H9 (cell line): ENCODE measurements around the gene CBLN3. TPM values are rescaled to one million over a fixed set of nuclear protein-coding genes. Genes with fewer than 3 reads are reported as not detected.

Experiments used
- DNase-seq: peaks from one replicate; pipeline ENCODE4 v3.0.0-alpha.2; 2017
- H2AFZ ChIP-seq: one replicate; pipeline ENCODE4 v1.6.1; 2013; ENCODE audit warnings: mild to moderate bottlenecking, low read length, control low read depth, moderate library complexity
- H2AK5ac ChIP-seq: 2 replicates; pipeline ENCODE4 v1.6.1; 2013; ENCODE audit warnings: low read length, control low read depth, mixed read lengths; ENCODE audit not compliant: insufficient read length
- H2BK120ac ChIP-seq: one replicate; pipeline ENCODE4 v1.6.1; 2013; ENCODE audit warnings: low read depth, mild to moderate bottlenecking, low read length, control low read depth, inconsistent platforms; ENCODE audit not compliant: poor library complexity, severe bottlenecking
- H2BK12ac ChIP-seq: 2 replicates; pipeline ENCODE4 v1.6.1; 2013; ENCODE audit warnings: low read length, control low read depth, mixed read lengths, low read depth; ENCODE audit not compliant: insufficient read length
- H2BK15ac ChIP-seq: 2 replicates; pipeline ENCODE4 v1.6.1; 2013; ENCODE audit warnings: low read depth, low read length, control low read depth
- H2BK20ac ChIP-seq: one replicate; pipeline ENCODE4 v1.6.1; 2013; ENCODE audit warnings: low read depth, mild to moderate bottlenecking, low read length, control low read depth, inconsistent platforms; ENCODE audit not compliant: poor library complexity, severe bottlenecking
- H2BK5ac ChIP-seq: 2 replicates; pipeline ENCODE4 v1.6.1; 2013; ENCODE audit warnings: low read length, control low read depth, mixed read lengths; ENCODE audit not compliant: insufficient read length
- H3K14ac ChIP-seq: 2 replicates; pipeline ENCODE4 v1.6.1; 2013; ENCODE audit warnings: low read length, control low read depth; ENCODE audit not compliant: insufficient read depth
- H3K18ac ChIP-seq: 2 replicates; pipeline ENCODE4 v1.6.1; 2013; ENCODE audit warnings: low read depth, mild to moderate bottlenecking, mixed read lengths, low read length, control low read depth; ENCODE audit not compliant: insufficient read length
- H3K23ac ChIP-seq: 2 replicates; pipeline ENCODE4 v1.6.1; 2013; ENCODE audit warnings: low read length, control low read depth, mixed read lengths, low read depth; ENCODE audit not compliant: insufficient read length
- H3K23me2 ChIP-seq: 2 replicates; pipeline ENCODE4 v1.6.1; 2013; ENCODE audit warnings: low read depth, mild to moderate bottlenecking, mixed read lengths, low read length, control low read depth; ENCODE audit not compliant: insufficient read length, poor library complexity, severe bottlenecking
- H3K27ac ChIP-seq: 2 replicates; pipeline ENCODE4 v1.5.1; 2013; ENCODE audit warnings: low read length, control low read depth, mixed read lengths, low read depth; ENCODE audit not compliant: insufficient read length
- H3K27me3 ChIP-seq: 2 replicates; pipeline ENCODE4 v1.6.1; 2013; ENCODE audit warnings: low read length, control low read depth, inconsistent platforms; ENCODE audit not compliant: insufficient read depth
- H3K4ac ChIP-seq: 2 replicates; pipeline ENCODE4 v1.6.1; 2013; ENCODE audit warnings: low read depth, mild to moderate bottlenecking, control low read depth, inconsistent platforms, low read length, moderate library complexity
- H3K4me1 ChIP-seq: 2 replicates; pipeline ENCODE4 v1.6.1; 2013; ENCODE audit warnings: low read length, control low read depth, inconsistent platforms; ENCODE audit not compliant: insufficient read depth
- H3K4me2 ChIP-seq: 2 replicates; pipeline ENCODE4 v1.6.1; 2013; ENCODE audit warnings: low read length, control low read depth, mixed read lengths; ENCODE audit not compliant: insufficient read length, insufficient read depth
- H3K56ac ChIP-seq: 2 replicates; pipeline ENCODE4 v1.6.1; 2013; ENCODE audit warnings: low read depth, mild to moderate bottlenecking, mixed read lengths, low read length, control low read depth; ENCODE audit not compliant: insufficient read length
- H3K79me1 ChIP-seq: 2 replicates; pipeline ENCODE4 v1.6.1; 2013; ENCODE audit warnings: low read depth, mild to moderate bottlenecking, moderate library complexity, low read length, control low read depth, inconsistent platforms; ENCODE audit not compliant: insufficient read depth, poor library complexity, severe bottlenecking
- H3K79me2 ChIP-seq: 2 replicates; pipeline ENCODE4 v1.6.1; 2013; ENCODE audit warnings: low read length, control low read depth, inconsistent platforms; ENCODE audit not compliant: insufficient read depth
- H3K9ac ChIP-seq: 2 replicates; pipeline ENCODE4 v1.6.1; 2013; ENCODE audit warnings: low read length, control low read depth, mixed read lengths; ENCODE audit not compliant: insufficient read length; ENCODE audit errors: extremely low read depth
- H3K9me3 ChIP-seq: one replicate; pipeline ENCODE4 v1.6.1; 2013; ENCODE audit warnings: low read depth, low read length, inconsistent platforms; ENCODE audit not compliant: control insufficient read depth
- H3T11ph ChIP-seq: one replicate; pipeline ENCODE4 v1.6.1; 2013; ENCODE audit warnings: mild to moderate bottlenecking, low read length, control low read depth, inconsistent platforms
- H4K20me1 ChIP-seq: one replicate; pipeline ENCODE4 v1.6.1; 2013; ENCODE audit not compliant: control insufficient read depth, insufficient read length, insufficient read depth
- H4K5ac ChIP-seq: 2 replicates; pipeline ENCODE4 v1.6.1; 2013; ENCODE audit warnings: low read depth, mild to moderate bottlenecking, mixed read lengths, low read length, control low read depth; ENCODE audit not compliant: insufficient read length
- H4K8ac ChIP-seq: replicated peaks from 2 replicates; pipeline ENCODE4 v1.6.1; 2013; ENCODE audit warnings: low read length, control low read depth, mixed read lengths, low read depth; ENCODE audit not compliant: insufficient read length
- H4K91ac ChIP-seq: 2 replicates; pipeline ENCODE4 v1.6.1; 2013; ENCODE audit warnings: low read depth, mild to moderate bottlenecking, moderate library complexity, mixed read lengths, low read length, control low read depth; ENCODE audit not compliant: insufficient read length
- H3K27ac Mint-ChIP-seq, 3 experiments: 2 replicates in 2 of 3; 3 replicates in 1 of 3; pipeline ENCODE4 v1.8.0; 2020 to 2021; ENCODE audit warnings: mixed read lengths in 3 of 3, mild to moderate bottlenecking in 1 of 3, moderate library complexity in 1 of 3
- H3K27me3 Mint-ChIP-seq: 2 replicates; pipeline ENCODE4 v1.8.0; 2021; ENCODE audit warnings: low read depth, mild to moderate bottlenecking, moderate library complexity, mixed read lengths
- H3K36me3 Mint-ChIP-seq, 3 experiments: 2 replicates in 2 of 3; 3 replicates in 1 of 3; pipeline ENCODE4 v1.8.0; 2020 to 2021; ENCODE audit warnings: low read depth in 3 of 3, mixed read lengths in 3 of 3; ENCODE audit not compliant: insufficient read depth in 1 of 3
- H3K4me1 Mint-ChIP-seq, 2 experiments: 2 replicates each; pipeline ENCODE4 v1.8.0; 2020; ENCODE audit warnings: mixed read lengths in 2 of 2
- H3K4me3 Mint-ChIP-seq, 2 experiments: 2 replicates in 1 of 2; 3 replicates in 1 of 2; pipeline ENCODE4 v1.8.0; 2020 to 2021; ENCODE audit warnings: mild to moderate bottlenecking in 2 of 2, mixed read lengths in 2 of 2, moderate library complexity in 1 of 2
- H3K9me3 Mint-ChIP-seq, 2 experiments: 2 replicates in 1 of 2; 3 replicates in 1 of 2; pipeline ENCODE4 v1.8.0; 2020; ENCODE audit warnings: mild to moderate bottlenecking in 2 of 2, mixed read lengths in 2 of 2, moderate library complexity in 1 of 2
- WGBS: extraction: QIAGEN DNeasy Blood & Tissue Kit; methylation state at CpG from one replicate; pipeline ENCODE4 v1.1.7; 2013; ENCODE audit warnings: missing lambda C conversion rate, low lambda C conversion rate, mixed read lengths; ENCODE audit not compliant: insufficient read length; ENCODE audit errors: extremely low coverage; 5-methylcytosine and 5-hydroxymethylcytosine counted together
- total RNA-seq: library from RNA; stranded (reverse); gene quantifications from 2 replicates; pipeline ENCODE4 v1.2.1, GENCODE V29; 2021
- TF ChIP-seq, protein P1 (sequence below): fragments of 200-600 bp; sonication (generic); conservative IDR thresholded peaks from 3 replicates; pipeline ENCODE4 v1.8.0; 2021; ENCODE audit warnings: antibody characterized with exemption, mild to moderate bottlenecking

The CBLN3 gene
- total RNA-seq, 1 experiment from 2014 or later = 0.39 TPM

DNA sequence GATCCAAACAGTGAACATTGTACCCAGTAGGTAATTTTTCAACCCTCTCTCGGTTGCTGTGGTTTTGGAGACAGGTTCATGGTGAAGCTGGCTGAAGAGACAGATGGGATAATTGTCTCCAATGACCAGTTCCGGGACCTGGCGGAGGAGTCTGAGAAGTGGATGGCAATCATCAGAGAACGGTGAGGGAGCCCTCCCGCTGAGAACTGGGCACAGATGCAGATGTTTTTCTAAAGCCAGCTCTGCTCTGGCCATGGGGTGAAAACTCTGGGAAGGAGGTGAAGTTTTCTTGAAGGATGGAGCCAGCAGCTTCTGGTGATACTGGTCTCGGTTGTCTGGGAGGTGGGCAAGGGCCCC, 6.5 kb upstream of the CBLN3 start:
- Histone ChIP-seq H3K14ac (no peak overlapping the region), H3K18ac (no peak overlapping the region), H3K79me1 (peaks cover 2% of the 10 kb centered on the region), H3K27ac (no peak overlapping the region), H3K4ac (no peak overlapping the region), H3K4me1 (peaks cover 3% of the 10 kb centered on the region; the same call in 1 of the 2 replicates), H3K79me2 (no peaks in the 10 kb centered on the region), H2AK5ac (no peak overlapping the region), H3K9me3 (no peaks in the 10 kb centered on the region), H2BK12ac (no peak overlapping the region), H2BK15ac (no peak overlapping the region), H4K8ac (no peak overlapping the region), H2BK5ac (no peak overlapping the region), H4K91ac (no peak overlapping the region), H3K23me2 (no peaks in the 10 kb centered on the region), H2BK120ac (no peak overlapping the region), H3K56ac (no peak overlapping the region), H4K5ac (no peak overlapping the region), H3T11ph (no peak overlapping the region), H2AFZ (no peak overlapping the region), H2BK20ac (no peak overlapping the region), H3K23ac (no peak overlapping the region), H4K20me1 (peaks cover 2% of the 10 kb centered on the region), H3K4me2 (no peak overlapping the region), H3K27me3 (no peaks in the 10 kb centered on the region), H3K9ac (no peak overlapping the region)
- WGBS = no CpG with 5 or more reads among the region's 6 CpGs
- Mint-ChIP-seq H3K4me3 (no peak overlapping the region), H3K4me1 (peaks cover 10 to 11% of the 10 kb centered on the region in 2 experiments), H3K9me3 (no peaks in the 10 kb centered on the region), H3K36me3 (peaks cover 17 to 59% (median 56%) of the 10 kb centered on the region in 3 experiments; a peak in 6 of 7 replicates), H3K27ac (no peak overlapping the region; a peak in 1 of 7 replicates), H3K27me3 (no peaks in the 10 kb centered on the region)
- no peak for DNase-seq
- TF ChIP-seq, protein P1, sequence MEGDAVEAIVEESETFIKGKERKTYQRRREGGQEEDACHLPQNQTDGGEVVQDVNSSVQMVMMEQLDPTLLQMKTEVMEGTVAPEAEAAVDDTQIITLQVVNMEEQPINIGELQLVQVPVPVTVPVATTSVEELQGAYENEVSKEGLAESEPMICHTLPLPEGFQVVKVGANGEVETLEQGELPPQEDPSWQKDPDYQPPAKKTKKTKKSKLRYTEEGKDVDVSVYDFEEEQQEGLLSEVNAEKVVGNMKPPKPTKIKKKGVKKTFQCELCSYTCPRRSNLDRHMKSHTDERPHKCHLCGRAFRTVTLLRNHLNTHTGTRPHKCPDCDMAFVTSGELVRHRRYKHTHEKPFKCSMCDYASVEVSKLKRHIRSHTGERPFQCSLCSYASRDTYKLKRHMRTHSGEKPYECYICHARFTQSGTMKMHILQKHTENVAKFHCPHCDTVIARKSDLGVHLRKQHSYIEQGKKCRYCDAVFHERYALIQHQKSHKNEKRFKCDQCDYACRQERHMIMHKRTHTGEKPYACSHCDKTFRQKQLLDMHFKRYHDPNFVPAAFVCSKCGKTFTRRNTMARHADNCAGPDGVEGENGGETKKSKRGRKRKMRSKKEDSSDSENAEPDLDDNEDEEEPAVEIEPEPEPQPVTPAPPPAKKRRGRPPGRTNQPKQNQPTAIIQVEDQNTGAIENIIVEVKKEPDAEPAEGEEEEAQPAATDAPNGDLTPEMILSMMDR = no peak
